K562 (cell line): ENCODE measurements around the gene SHH. TPM values are rescaled to one million over a fixed set of nuclear protein-coding genes. Genes with fewer than 3 reads are reported as not detected.

ENCODE experiments used
- ATAC-seq: fragments of 200-7000 bp; cut with Tn5 transposase; 3 replicates; pipeline ENCODE4 v1.9.1; 2020; ENCODE audit warnings: moderate library complexity
- BruUV-seq: library from RNA; stranded (reverse); fragments of 400-500 nt; replicated peaks from 2 replicates; lab custom pipeline; 2021; lab: Mats Ljungman, UMichigan
- CTCF ChIA-PET: fragments of 300-600 bp; formaldehyde crosslinking; extraction: SDS; loops from one replicate; lab custom pipeline; 2021; ENCODE audit warnings: low intra/inter-chr PET ratio; lab: Yijun Ruan, JAX
- POLR2A ChIA-PET: fragments of 300-600, 350-650 bp; sonication (Branson Sonifier 250); formaldehyde crosslinking; extraction: SDS; loops from one replicate; lab custom pipeline; 2021; ENCODE audit warnings: antibody characterized with exemption, inconsistent platforms; lab: Yijun Ruan, JAX
- DNase-seq, 4 experiments: peaks; one replicate each; pipeline versions ENCODE4 v3.0.0 to v3.0.0-alpha.2; 2011 to 2018; ENCODE audit warnings: low spot score in 3 of 4, mixed read lengths in 3 of 4; ENCODE audit errors: extremely low read depth in 1 of 4
- FAIRE-seq: peaks from 2 replicates; lab custom pipeline; 2011; peaks lifted over from hg19 to GRCh38; lab: Jason Lieb, UNC
- H2AFZ ChIP-seq: 2 replicates; pipeline ENCODE4 v1.6.0; 2011; ENCODE audit warnings: low read depth, low read length, control low read depth, inconsistent platforms
- H3K27ac ChIP-seq: fragments of 200-600 bp; 3 replicates; pipeline ENCODE4 v1.8.0; 2011; ENCODE audit warnings: low read depth, mild to moderate bottlenecking, control low read depth, inconsistent platforms, low read length, moderate library complexity, mixed read lengths; ENCODE audit errors: extremely low read depth
- H3K27me3 ChIP-seq, 2 experiments: fragments of 300-600 bp in 1 of 2; 2 replicates in 1 of 2; 3 replicates in 1 of 2; pipeline versions ENCODE4 v1.6.0 to v1.8.0; 2011; ENCODE audit warnings: inconsistent platforms in 2 of 2, low read length in 2 of 2, mild to moderate bottlenecking in 1 of 2, mixed read lengths in 1 of 2, moderate library complexity in 1 of 2; ENCODE audit not compliant: control insufficient read depth in 2 of 2, insufficient read depth in 2 of 2
- H3K36me3 ChIP-seq: fragments of 300-600 bp; 3 replicates; pipeline ENCODE4 v1.8.0; 2011; ENCODE audit warnings: mild to moderate bottlenecking, low read length, inconsistent platforms; ENCODE audit not compliant: control insufficient read depth, insufficient read depth
- H3K4me1 ChIP-seq, 2 experiments: fragments of 200-600 bp in 1 of 2; replicated peaks in 1 of 2; 2 replicates in 1 of 2; 3 replicates in 1 of 2; pipeline versions ENCODE4 v1.5.1 to v1.8.0; 2011; ENCODE audit warnings: inconsistent platforms in 2 of 2, low read length in 2 of 2, mild to moderate bottlenecking in 1 of 2, mixed read lengths in 1 of 2, moderate library complexity in 1 of 2; ENCODE audit not compliant: control insufficient read depth in 2 of 2, insufficient read depth in 2 of 2
- H3K4me2 ChIP-seq: 2 replicates; pipeline ENCODE4 v1.6.1; 2011; ENCODE audit warnings: low read length, control low read depth, inconsistent platforms, mixed read lengths; ENCODE audit not compliant: insufficient read depth
- H3K4me3 ChIP-seq: fragments of 200-600 bp; sonication (generic), shearing (Covaris generic); 2 replicates; pipeline ENCODE4 v1.5.1; 2016; ENCODE audit warnings: control low read depth, inconsistent platforms
- H3K79me2 ChIP-seq: fragments of 200-600 bp; 3 replicates; pipeline ENCODE4 v1.8.0; 2011; ENCODE audit warnings: low read length, inconsistent platforms; ENCODE audit not compliant: control insufficient read depth, insufficient read depth
- H3K9ac ChIP-seq, 2 experiments: 2 replicates each; pipeline versions ENCODE4 v1.6.0 to v1.6.1; 2011; ENCODE audit warnings: low read depth in 2 of 2, low read length in 2 of 2, control low read depth in 1 of 2, inconsistent platforms in 1 of 2, mild to moderate bottlenecking in 1 of 2, mixed read lengths in 1 of 2; ENCODE audit not compliant: insufficient read depth in 1 of 2
- H3K9me1 ChIP-seq: one replicate; pipeline ENCODE4 v1.6.0; 2011; ENCODE audit warnings: inconsistent platforms, mild to moderate bottlenecking, low read length, moderate library complexity; ENCODE audit not compliant: control insufficient read depth, insufficient read depth
- H3K9me3 ChIP-seq: replicated peaks from 2 replicates; pipeline ENCODE4 v1.5.1; 2011; ENCODE audit warnings: low read depth, low read length, inconsistent platforms; ENCODE audit not compliant: control insufficient read depth, insufficient read depth
- H4K20me1 ChIP-seq: replicated peaks from 2 replicates; pipeline ENCODE4 v1.6.1; 2011; ENCODE audit warnings: low read length, inconsistent platforms, mixed read lengths; ENCODE audit not compliant: control insufficient read depth, insufficient read depth
- EP300 ChIP-seq: IDR thresholded peaks from 2 replicates; pipeline ENCODE4 v1.6.1; 2012; ENCODE audit warnings: low read length, improper control_type of control experiment
- HDAC8 ChIP-seq: fragments of 450-650 bp; IDR thresholded peaks from 2 replicates; pipeline ENCODE4 v1.6.1; 2016; ENCODE audit warnings: mild to moderate bottlenecking, missing genetic modification characterization, moderate library complexity, missing compliant biosample characterization
- KDM5B ChIP-seq: fragments of 200-600 bp; sonication (generic); IDR thresholded peaks from 2 replicates; pipeline ENCODE4 v1.6.1; 2012; ENCODE audit warnings: low read depth, mild to moderate bottlenecking, moderate library complexity, low read length, control low read depth, inconsistent platforms; ENCODE audit not compliant: insufficient replicate concordance
- RBM15 ChIP-seq: fragments of 200-400 bp; formaldehyde crosslinking; IDR thresholded peaks from 2 replicates; pipeline ENCODE4 v1.6.1; 2018; ENCODE audit warnings: mild to moderate bottlenecking, low read length, moderate library complexity; ENCODE audit not compliant: insufficient read depth
- TCF7L2 ChIP-seq: fragments of 150-350 bp; IDR thresholded peaks from 2 replicates; pipeline ENCODE4 v1.6.1; 2016; ENCODE audit warnings: low read depth, mild to moderate bottlenecking, low read length, moderate library complexity
- ZNF780A ChIP-seq: fragments of 250-450 bp; sonication (Bioruptor Pico); IDR thresholded peaks from 2 replicates; pipeline ENCODE4 v1.5.0; 2021; ENCODE audit warnings: mild to moderate bottlenecking
- ZNF79 ChIP-seq: fragments of 250-450 bp; sonication (Bioruptor Pico); IDR thresholded peaks from 2 replicates; pipeline ENCODE4 v1.4.0; 2020; ENCODE audit warnings: low read depth, mild to moderate bottlenecking, moderate library complexity
- WGBS: fragments of 100-300 bp; shearing (Covaris generic); methylation state at CpG from one replicate; pipeline ENCODE4 v1.1.6; 2016; ENCODE audit warnings: low coverage, mixed read lengths; ENCODE audit not compliant: insufficient coverage; ENCODE audit errors: missing lambda C conversion rate; 5-methylcytosine and 5-hydroxymethylcytosine counted together
- in situ Hi-C: fragments of 300-500 bp; cut with MboI; formaldehyde crosslinking; loops from 4 replicates; pipeline ENCODE4 v1.15.0; 2018; ENCODE audit warnings: inconsistent platforms, mixed read lengths
- intact Hi-C: fragments of 100-400 bp; cut with micrococcal nuclease; formaldehyde crosslinking; loops from 2 replicates; pipeline ENCODE4 v1.14.2; 2022
- polyA plus RNA-seq, 8 experiments: library from polyadenylated mRNA; depleted of rRNA in 4 of 8; stranded (reverse) in 5 of 8; unstranded in 3 of 8; fragments of >200 nt; fragmentation: Nextera tagmentation in 2 of 8; fragmentation: Illumina TruSeq in 1 of 8; extraction: Ambion mirVana in 2 of 8; extraction: Trizol in 1 of 8; gene quantifications; 2 replicates each; pipeline versions ENCODE4 v1.2.1 to v1.2.3, GENCODE V29; 2011 to 2014; ENCODE audit warnings: inconsistent platforms in 1 of 8, missing spikeins in 1 of 8
- total RNA-seq, 7 experiments: library from RNA; depleted of rRNA in 6 of 7; stranded (reverse); fragments of >200 nt in 6 of 7; fragmentation: Illumina TruSeq in 2 of 7; extraction: Trizol in 2 of 7; gene quantifications; 2 replicates each; pipeline versions ENCODE4 v1.2.1 to v1.2.3, GENCODE V29; 2011 to 2021; ENCODE audit warnings: low replicate concordance in 1 of 7
- TF ChIP-seq, protein P1 (sequence below): IDR thresholded peaks from 2 replicates; pipeline ENCODE4 v1.6.1; 2014; ENCODE audit warnings: antibody characterized with exemption
- TF ChIP-seq, protein P2 (sequence below): sonication (generic); formaldehyde crosslinking; IDR thresholded peaks from 2 replicates; pipeline ENCODE4 v1.8.0; 2022; ENCODE audit warnings: mild to moderate bottlenecking, missing genetic modification reagents
- TF ChIP-seq, protein P3 (sequence below): sonication (generic); formaldehyde crosslinking; IDR thresholded peaks from 2 replicates; pipeline ENCODE4 v1.8.0; 2022; ENCODE audit warnings: mild to moderate bottlenecking, missing genetic modification reagents
- TF ChIP-seq, protein P4 (sequence below): IDR thresholded peaks from 2 replicates; pipeline ENCODE4 v1.6.1; 2011; ENCODE audit not compliant: insufficient read length; ENCODE audit errors: extremely low read depth

The SHH gene
- total and polyA plus RNA-seq, 9 of the 15 experiments (the other 6 are each of a cell fraction or from before 2014, with no cell fraction given) = 0.09 TPM; not detected in 8

GRCh38 chr7:155846936-155847335 is 34.7 kb upstream of the SHH start (continued):
- no peak for TF ChIP-seq RBM15
- TF ChIP-seq KDM5B = no peak
- TF ChIP-seq, protein P1, sequence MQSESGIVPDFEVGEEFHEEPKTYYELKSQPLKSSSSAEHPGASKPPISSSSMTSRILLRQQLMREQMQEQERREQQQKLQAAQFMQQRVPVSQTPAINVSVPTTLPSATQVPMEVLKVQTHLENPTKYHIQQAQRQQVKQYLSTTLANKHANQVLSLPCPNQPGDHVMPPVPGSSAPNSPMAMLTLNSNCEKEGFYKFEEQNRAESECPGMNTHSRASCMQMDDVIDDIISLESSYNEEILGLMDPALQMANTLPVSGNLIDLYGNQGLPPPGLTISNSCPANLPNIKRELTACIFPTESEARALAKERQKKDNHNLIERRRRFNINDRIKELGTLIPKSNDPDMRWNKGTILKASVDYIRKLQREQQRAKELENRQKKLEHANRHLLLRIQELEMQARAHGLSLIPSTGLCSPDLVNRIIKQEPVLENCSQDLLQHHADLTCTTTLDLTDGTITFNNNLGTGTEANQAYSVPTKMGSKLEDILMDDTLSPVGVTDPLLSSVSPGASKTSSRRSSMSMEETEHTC = no peak
- TF ChIP-seq HDAC8 (tag) = no peak

- no peak for ATAC-seq
- no peak for FAIRE-seq
- TF ChIP-seq RBM15 (no peak), ZNF79 (CRISPR knock-in tag) (no peak), TCF7L2 (no peak), ZNF780A (CRISPR knock-in tag) (no peak), EP300 (no peak)
- TF ChIP-seq, protein P2, sequence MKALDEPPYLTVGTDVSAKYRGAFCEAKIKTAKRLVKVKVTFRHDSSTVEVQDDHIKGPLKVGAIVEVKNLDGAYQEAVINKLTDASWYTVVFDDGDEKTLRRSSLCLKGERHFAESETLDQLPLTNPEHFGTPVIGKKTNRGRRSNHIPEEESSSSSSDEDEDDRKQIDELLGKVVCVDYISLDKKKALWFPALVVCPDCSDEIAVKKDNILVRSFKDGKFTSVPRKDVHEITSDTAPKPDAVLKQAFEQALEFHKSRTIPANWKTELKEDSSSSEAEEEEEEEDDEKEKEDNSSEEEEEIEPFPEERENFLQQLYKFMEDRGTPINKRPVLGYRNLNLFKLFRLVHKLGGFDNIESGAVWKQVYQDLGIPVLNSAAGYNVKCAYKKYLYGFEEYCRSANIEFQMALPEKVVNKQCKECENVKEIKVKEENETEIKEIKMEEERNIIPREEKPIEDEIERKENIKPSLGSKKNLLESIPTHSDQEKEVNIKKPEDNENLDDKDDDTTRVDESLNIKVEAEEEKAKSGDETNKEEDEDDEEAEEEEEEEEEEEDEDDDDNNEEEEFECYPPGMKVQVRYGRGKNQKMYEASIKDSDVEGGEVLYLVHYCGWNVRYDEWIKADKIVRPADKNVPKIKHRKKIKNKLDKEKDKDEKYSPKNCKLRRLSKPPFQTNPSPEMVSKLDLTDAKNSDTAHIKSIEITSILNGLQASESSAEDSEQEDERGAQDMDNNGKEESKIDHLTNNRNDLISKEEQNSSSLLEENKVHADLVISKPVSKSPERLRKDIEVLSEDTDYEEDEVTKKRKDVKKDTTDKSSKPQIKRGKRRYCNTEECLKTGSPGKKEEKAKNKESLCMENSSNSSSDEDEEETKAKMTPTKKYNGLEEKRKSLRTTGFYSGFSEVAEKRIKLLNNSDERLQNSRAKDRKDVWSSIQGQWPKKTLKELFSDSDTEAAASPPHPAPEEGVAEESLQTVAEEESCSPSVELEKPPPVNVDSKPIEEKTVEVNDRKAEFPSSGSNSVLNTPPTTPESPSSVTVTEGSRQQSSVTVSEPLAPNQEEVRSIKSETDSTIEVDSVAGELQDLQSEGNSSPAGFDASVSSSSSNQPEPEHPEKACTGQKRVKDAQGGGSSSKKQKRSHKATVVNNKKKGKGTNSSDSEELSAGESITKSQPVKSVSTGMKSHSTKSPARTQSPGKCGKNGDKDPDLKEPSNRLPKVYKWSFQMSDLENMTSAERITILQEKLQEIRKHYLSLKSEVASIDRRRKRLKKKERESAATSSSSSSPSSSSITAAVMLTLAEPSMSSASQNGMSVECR (CRISPR knock-in tag) = no peak
- TF ChIP-seq, protein P3, sequence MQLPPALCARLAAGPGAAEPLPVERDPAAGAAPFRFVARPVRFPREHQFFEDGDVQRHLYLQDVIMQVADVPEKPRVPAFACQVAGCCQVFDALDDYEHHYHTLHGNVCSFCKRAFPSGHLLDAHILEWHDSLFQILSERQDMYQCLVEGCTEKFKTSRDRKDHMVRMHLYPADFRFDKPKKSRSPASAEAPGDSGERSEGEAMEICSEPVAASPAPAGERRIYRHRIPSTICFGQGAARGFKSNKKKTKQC (CRISPR knock-in tag) = no peak
- TF ChIP-seq, protein P4, sequence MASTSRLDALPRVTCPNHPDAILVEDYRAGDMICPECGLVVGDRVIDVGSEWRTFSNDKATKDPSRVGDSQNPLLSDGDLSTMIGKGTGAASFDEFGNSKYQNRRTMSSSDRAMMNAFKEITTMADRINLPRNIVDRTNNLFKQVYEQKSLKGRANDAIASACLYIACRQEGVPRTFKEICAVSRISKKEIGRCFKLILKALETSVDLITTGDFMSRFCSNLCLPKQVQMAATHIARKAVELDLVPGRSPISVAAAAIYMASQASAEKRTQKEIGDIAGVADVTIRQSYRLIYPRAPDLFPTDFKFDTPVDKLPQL = no peak
Observed at GRCh38 chr7:155846156-155846555, 33.9 kb upstream of the SHH start.

More at GRCh38 chr7:155846156-155846555, 33.9 kb upstream of the SHH start:
- Histone ChIP-seq H3K9me3 (no peaks in the 10 kb centered on the region), H3K9ac (no peak overlapping the region), H3K27ac (no peak overlapping the region), H3K4me2 (no peak overlapping the region), H3K4me1 (no peaks in the 10 kb centered on the region), H4K20me1 (peaks cover 20% of the 10 kb centered on the region), H3K9me1 (no peaks in the 10 kb centered on the region), H2AFZ (no peak overlapping the region), H3K4me3 (no peak overlapping the region), H3K36me3 (no peaks in the 10 kb centered on the region), H3K79me2 (no peaks in the 10 kb centered on the region), H3K27me3 (peaks cover 68 to 92% of the 10 kb centered on the region in 2 experiments)
- DNase-seq = no peak
- ChIA-PET POLR2A (no interaction called here), CTCF (no interaction called here)
- intact Hi-C loops = no loop called here
- BruUV-seq = no TSS peak
- in situ Hi-C loops = no loop called here
- WGBS = 2% methylated on average over 5 of the region's 5 CpGs
